Stomach (tissue), 4 donors: ENCODE results near the gene HAAO.

Experiments used
- CTCF ChIP-seq, 7 experiments: fragments of 450-650 bp in 4 of 7; fragments of 200-600 bp in 3 of 7; sonication (generic) in 3 of 7; IDR thresholded peaks; one replicate each; pipeline ENCODE4 v1.5.1; 2016 to 2019; ENCODE audit warnings: antibody characterized with exemption in 7 of 7, control low read depth in 2 of 7, mild to moderate bottlenecking in 1 of 7
- POLR2A ChIP-seq, 4 donors: fragments of 450-650 bp; IDR thresholded peaks; one replicate each; pipeline ENCODE4 v1.6.1; 2016; ENCODE audit warnings: antibody characterized with exemption in 4 of 4, control low read depth in 2 of 4, mild to moderate bottlenecking in 1 of 4, moderate library complexity in 1 of 4
- POLR2AphosphoS5 ChIP-seq, 3 donors: sonication (generic); formaldehyde crosslinking; IDR thresholded peaks; one replicate each; pipeline ENCODE4 v1.6.1; 2016; ENCODE audit warnings: antibody characterized with exemption in 3 of 3

- TF ChIP-seq CTCF (IDR thresholded peaks at IDR 0.05) (no peak), POLR2AphosphoS5 (IDR thresholded peaks at IDR 0.05) (no peak), POLR2A (IDR thresholded peaks at IDR 0.05) (no peak)
These were observed 30.2 kb downstream of the HAAO start for GRCh38 chr2:42762155-42762554.
